Endothelial cell of umbilical vein (primary cell): ENCODE results near the gene ARMH4. TPM values are rescaled to one million over a fixed set of nuclear protein-coding genes. Genes with fewer than 3 reads are reported as not detected.

ENCODE experiments used
- BruUV-seq: library from RNA; stranded (reverse); fragments of 400-500 nt; replicated peaks from 2 replicates; lab custom pipeline; 2021; lab: Mats Ljungman, UMichigan
- CTCF ChIA-PET: fragments of 300-600, 350-600 bp; sonication (Branson Sonifier 250); formaldehyde crosslinking; loops from one replicate; lab custom pipeline; 2021; ENCODE audit warnings: antibody characterized with exemption, inconsistent platforms; lab: Charles Lee
- POLR2A ChIA-PET: fragments of 300-600, 350-600 bp; sonication (Branson Sonifier 250); formaldehyde crosslinking; loops from one replicate; lab custom pipeline; 2021; ENCODE audit warnings: antibody characterized with exemption, inconsistent platforms; lab: Charles Lee
- DNase-seq: peaks from one replicate; pipeline ENCODE4 v3.0.0-alpha.2; 2011; ENCODE audit warnings: low read depth, low spot score
- FAIRE-seq: peaks from 2 replicates; lab custom pipeline; 2011; peaks lifted over from hg19 to GRCh38; lab: Jason Lieb, UNC
- H2AFZ ChIP-seq: 2 replicates; pipeline ENCODE4 v1.6.0; 2012; ENCODE audit warnings: low read depth, low read length, control low read depth, inconsistent platforms
- H3K27ac ChIP-seq: 2 replicates; pipeline ENCODE4 v1.5.1; 2011; ENCODE audit warnings: low read depth, mild to moderate bottlenecking, control low read depth, low read length, moderate library complexity; ENCODE audit not compliant: insufficient read depth
- H3K27me3 ChIP-seq, 2 experiments: 2 replicates each; pipeline versions ENCODE4 v1.6.0 to v1.6.1; 2011; ENCODE audit warnings: low read length in 2 of 2, mixed read lengths in 1 of 2; ENCODE audit not compliant: control insufficient read depth in 2 of 2, insufficient read depth in 2 of 2
- H3K36me3 ChIP-seq, 2 experiments: 2 replicates in 1 of 2; 3 replicates in 1 of 2; pipeline ENCODE4 v1.5.1; 2011; ENCODE audit warnings: low read length in 2 of 2, mild to moderate bottlenecking in 1 of 2, moderate library complexity in 1 of 2; ENCODE audit not compliant: control insufficient read depth in 2 of 2, insufficient read depth in 2 of 2; ENCODE audit errors: extremely low read depth in 1 of 2
- H3K4me1 ChIP-seq: 3 replicates; pipeline ENCODE4 v1.5.1; 2011; ENCODE audit warnings: mild to moderate bottlenecking, low read length; ENCODE audit not compliant: control insufficient read depth, insufficient read depth; ENCODE audit errors: extremely low read depth
- H3K4me2 ChIP-seq: 2 replicates; pipeline ENCODE4 v1.6.1; 2011; ENCODE audit warnings: low read length, control low read depth, mixed read lengths; ENCODE audit not compliant: insufficient read depth
- H3K4me3 ChIP-seq, 3 experiments: fragments of 200-600 bp in 1 of 3; sonication (generic), shearing (Covaris generic) in 1 of 3; replicated peaks in 1 of 3; 2 replicates each; pipeline ENCODE4 v1.5.1; 2011 to 2016; ENCODE audit warnings: control low read depth in 3 of 3, low read length in 3 of 3, mild to moderate bottlenecking in 2 of 3, inconsistent platforms in 1 of 3, low read depth in 1 of 3, moderate library complexity in 1 of 3; ENCODE audit not compliant: insufficient read depth in 1 of 3
- H3K79me2 ChIP-seq: 2 replicates; pipeline ENCODE4 v1.6.0; 2012; ENCODE audit warnings: low read length, inconsistent platforms; ENCODE audit not compliant: control insufficient read depth, insufficient read depth
- H3K9ac ChIP-seq: replicated peaks from 2 replicates; pipeline ENCODE3; 2011; ENCODE audit warnings: low read length, control low read depth; ENCODE audit not compliant: insufficient read depth; ENCODE audit errors: extremely low read depth
- H3K9me1 ChIP-seq: replicated peaks from 3 replicates; pipeline ENCODE4 v1.6.0; 2011; ENCODE audit warnings: mild to moderate bottlenecking, low read length; ENCODE audit not compliant: control insufficient read depth, insufficient read depth; ENCODE audit errors: extremely low read depth
- H3K9me3 ChIP-seq: replicated peaks from 2 replicates; pipeline ENCODE4 v1.5.1; 2012; ENCODE audit warnings: low read length, inconsistent platforms; ENCODE audit not compliant: control insufficient read depth, insufficient read depth
- H4K20me1 ChIP-seq: replicated peaks from 2 replicates; pipeline ENCODE3; 2011; ENCODE audit warnings: mild to moderate bottlenecking, low read length; ENCODE audit not compliant: control insufficient read depth, insufficient read depth; ENCODE audit errors: extremely low read depth
- CTCF ChIP-seq, 2 donors: IDR thresholded peaks; 1 replicate in 1 of 2; 2 replicates in 1 of 2; pipeline ENCODE4 v1.5.1; 2011; ENCODE audit warnings: low read length in 2 of 2, mild to moderate bottlenecking in 2 of 2, moderate library complexity in 2 of 2, control low read depth in 1 of 2, inconsistent platforms in 1 of 2, low read depth in 1 of 2; ENCODE audit not compliant: insufficient read depth in 1 of 2; ENCODE audit errors: extremely low read depth in 1 of 2
- EZH2 ChIP-seq: IDR thresholded peaks from 2 replicates; pipeline ENCODE4 v1.6.1; 2012; ENCODE audit warnings: borderline replicate concordance, low read depth, mild to moderate bottlenecking, moderate library complexity, low read length, inconsistent platforms; ENCODE audit not compliant: severe bottlenecking
- FOS ChIP-seq: IDR thresholded peaks from 2 replicates; pipeline ENCODE4 v1.6.1; 2011; ENCODE audit warnings: mild to moderate bottlenecking, low read length, moderate library complexity, borderline replicate concordance; ENCODE audit not compliant: insufficient read depth
- GATA2 ChIP-seq: IDR thresholded peaks from 2 replicates; pipeline ENCODE4 v1.7.0; 2011; ENCODE audit warnings: low read depth, mild to moderate bottlenecking, moderate library complexity, mixed read lengths, low read length; ENCODE audit not compliant: insufficient read length, insufficient read depth
- JUN ChIP-seq: IDR thresholded peaks from 2 replicates; pipeline ENCODE4 v1.6.1; 2011; ENCODE audit warnings: borderline replicate concordance, low read depth; ENCODE audit not compliant: insufficient read length, insufficient read depth
- MYC ChIP-seq: IDR thresholded peaks from one replicate; pipeline ENCODE4 v1.6.1; 2011; ENCODE audit warnings: mild to moderate bottlenecking, low read depth, low read length
- POLR2A ChIP-seq: IDR thresholded peaks from 2 replicates; pipeline ENCODE4 v1.6.1; 2012; ENCODE audit warnings: low read depth, mild to moderate bottlenecking, control low read depth, low read length
- POLR2AphosphoS5 ChIP-seq: IDR thresholded peaks from 2 replicates; pipeline ENCODE4 v1.6.1; 2012; ENCODE audit warnings: low read depth, mild to moderate bottlenecking, control low read depth, low read length, moderate library complexity; ENCODE audit not compliant: insufficient read depth
- dilution Hi-C: fragments of 300-500 bp; cut with MboI; formaldehyde crosslinking; loops from one replicate; pipeline ENCODE4 v1.15.0; 2019; ENCODE audit warnings: low sequenced_read_pairs; ENCODE audit not compliant: extremely low pct_ligation_motif_present
- intact Hi-C: fragments of 100-400 bp; cut with micrococcal nuclease; formaldehyde crosslinking; loops from one replicate; pipeline ENCODE4 v1.10.0; 2022
- polyA plus RNA-seq, 4 experiments: library from polyadenylated mRNA; depleted of rRNA in 3 of 4; stranded (reverse) in 3 of 4; unstranded in 1 of 4; fragments of >200 nt; gene quantifications; 2 replicates each; pipeline versions ENCODE4 v1.2.1 to v1.2.3, GENCODE V29; 2011 to 2012; ENCODE audit warnings: missing spikeins in 1 of 4
- total RNA-seq: library from RNA; stranded (reverse); gene quantifications from 2 replicates; pipeline ENCODE4 v1.2.3, GENCODE V29; 2021
- TF ChIP-seq, protein P1 (sequence below): IDR thresholded peaks from 2 replicates; pipeline ENCODE4 v1.6.1; 2011; ENCODE audit not compliant: insufficient read depth, insufficient read length

Gene ARMH4
- total and polyA plus RNA-seq, 2 donors (not counting 3 experiments of a cell fraction or from before 2014, with no cell fraction given): 1.1 to 3.0 TPM

- Histone ChIP-seq H3K9me3 (no peaks in the 10 kb centered on the region), H3K4me1 (no peaks in the 10 kb centered on the region), H2AFZ (no peak overlapping the region), H3K79me2 (no peaks in the 10 kb centered on the region), H3K9ac (no peak overlapping the region), H3K27ac (no peak overlapping the region), H3K4me2 (no peak overlapping the region), H3K4me3 (no peak overlapping the region), H3K9me1 (no peaks in the 10 kb centered on the region), H4K20me1 (no peaks in the 10 kb centered on the region), H3K36me3 (no peaks in the 10 kb centered on the region), H3K27me3 (no peaks in the 10 kb centered on the region)
- no TSS peak for BruUV-seq
- DNase-seq (no peak), FAIRE-seq (no peak)
- dilution Hi-C loops: no loop called here
- intact Hi-C loops: no loop called here
- POLR2A ChIA-PET: no interaction called here
- TF ChIP-seq FOS: no peak
- no peak for TF ChIP-seq CTCF (IDR thresholded peaks at IDR 0.05; ENCODE audit: extremely low read depth in 1 of 2, insufficient read depth in 1 of 2, low read depth in 1 of 2, low read length in 2 of 2)
- TF ChIP-seq MYC: no peak
- TF ChIP-seq GATA2: no peak
- TF ChIP-seq, protein P1, sequence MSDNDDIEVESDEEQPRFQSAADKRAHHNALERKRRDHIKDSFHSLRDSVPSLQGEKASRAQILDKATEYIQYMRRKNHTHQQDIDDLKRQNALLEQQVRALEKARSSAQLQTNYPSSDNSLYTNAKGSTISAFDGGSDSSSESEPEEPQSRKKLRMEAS: no peak
- no peak for TF ChIP-seq POLR2AphosphoS5
- no peak for TF ChIP-seq EZH2
- TF ChIP-seq POLR2A: no peak
- no peak for TF ChIP-seq JUN
- CTCF ChIA-PET: no interaction called here
Measured at GRCh38 chr14:58131386-58131785, 20.6 kb downstream of the ARMH4 start.
